Upper lobe of right lung (tissue), 1 donor: ENCODE results near the gene UCMA. TPM values are rescaled to one million over a fixed set of nuclear protein-coding genes. Genes with fewer than 3 reads are reported as not detected.
"Not testable (repeated sequence)": the region's sequence is repeated elsewhere in the genome, so short reads cannot be mapped to it uniquely, and the experiment has no call there.

Source experiments
- ATAC-seq: fragments of 200-7000 bp; cut with Tn5 transposase; one replicate; pipeline ENCODE4 v1.9.1; 2020; ENCODE audit warnings: mild to moderate bottlenecking, moderate library complexity
- DNase-seq: peaks from one replicate; pipeline ENCODE4 v3.0.0-alpha.2; 2020
- H3K27ac ChIP-seq: fragments of 200-600 bp; one replicate; pipeline ENCODE4 v1.8.0; 2022
- H3K27me3 ChIP-seq: fragments of 200-600 bp; one replicate; pipeline ENCODE4 v1.8.0; 2022; ENCODE audit warnings: mild to moderate bottlenecking
- H3K36me3 ChIP-seq: fragments of 200-600 bp; one replicate; pipeline ENCODE4 v1.8.0; 2022
- H3K4me1 ChIP-seq: fragments of 200-600 bp; one replicate; pipeline ENCODE4 v1.8.0; 2022
- H3K4me3 ChIP-seq: fragments of 200-600 bp; one replicate; pipeline ENCODE4 v1.8.0; 2022; ENCODE audit warnings: mild to moderate bottlenecking
- H3K9me3 ChIP-seq: fragments of 200-600 bp; one replicate; pipeline ENCODE4 v1.8.0; 2022
- intact Hi-C: fragments of 100-400 bp; cut with DNase I; formaldehyde crosslinking; loops from one replicate; pipeline ENCODE4 v1.11.0; 2022
- long read RNA-seq: library from polyadenylated mRNA; unstranded; transcript quantifications from one replicate; pipeline ENCODE4 v2.0.0, GENCODE V29; 2021
- total RNA-seq: library from RNA; stranded (reverse); fragmentation: NEBNext Ultra II Directional; extraction: Animal tissue kit (Norgen Biotek cat#: 25700); gene quantifications from one replicate; pipeline ENCODE4 v1.2.1, GENCODE V29; 2021
- TF ChIP-seq, protein P1 (sequence below): fragments of 200-600 bp; IDR thresholded peaks from one replicate; pipeline ENCODE4 v1.8.0; 2022; ENCODE audit warnings: antibody characterized with exemption
- donor health status: DM: no; HTN: yes; CAD: no; lungs with severe emphysema.

The UCMA gene
- total RNA-seq = not detected
- long read RNA-seq = 0 reads

DNA sequence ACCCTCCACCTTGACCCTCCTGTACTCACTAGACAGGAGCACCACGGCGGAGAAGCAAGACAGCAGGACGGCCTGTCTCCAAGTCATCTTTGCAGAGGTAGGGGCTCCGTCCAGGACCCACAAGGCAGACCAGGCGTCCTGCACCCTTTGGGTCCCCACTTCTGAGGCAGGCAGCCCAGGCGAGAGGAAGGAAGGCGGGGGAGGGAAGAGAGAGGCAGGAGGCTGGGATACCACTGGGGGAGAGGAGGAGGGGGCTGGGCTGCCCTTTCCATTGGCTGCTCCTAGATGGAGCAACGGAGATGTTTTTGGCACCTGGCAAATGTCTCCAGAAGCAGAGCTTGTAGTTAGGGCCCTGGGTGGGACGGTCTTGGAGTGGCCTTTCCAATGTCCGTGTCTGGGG is at the start of gene UCMA:
UCMA (minus strand) TSS at position 203 of the 400 bp plus-strand sequence; CDS start at position 87, 116 bp downstream.
- peak; percentile 43 for DNase-seq
- Histone ChIP-seq H3K4me1 (no peaks in the 10 kb centered on the region), H3K36me3 (no peaks in the 10 kb centered on the region), H3K4me3 (no peak within 1 kb of the TSS), H3K27me3 (peaks cover 4% of the 10 kb centered on the region), H3K27ac (no peak within 1 kb of the TSS), H3K9me3 (no peaks in the 10 kb centered on the region)
- no peak for ATAC-seq
- intact Hi-C loops = no loop called here
- TF ChIP-seq, protein P1, sequence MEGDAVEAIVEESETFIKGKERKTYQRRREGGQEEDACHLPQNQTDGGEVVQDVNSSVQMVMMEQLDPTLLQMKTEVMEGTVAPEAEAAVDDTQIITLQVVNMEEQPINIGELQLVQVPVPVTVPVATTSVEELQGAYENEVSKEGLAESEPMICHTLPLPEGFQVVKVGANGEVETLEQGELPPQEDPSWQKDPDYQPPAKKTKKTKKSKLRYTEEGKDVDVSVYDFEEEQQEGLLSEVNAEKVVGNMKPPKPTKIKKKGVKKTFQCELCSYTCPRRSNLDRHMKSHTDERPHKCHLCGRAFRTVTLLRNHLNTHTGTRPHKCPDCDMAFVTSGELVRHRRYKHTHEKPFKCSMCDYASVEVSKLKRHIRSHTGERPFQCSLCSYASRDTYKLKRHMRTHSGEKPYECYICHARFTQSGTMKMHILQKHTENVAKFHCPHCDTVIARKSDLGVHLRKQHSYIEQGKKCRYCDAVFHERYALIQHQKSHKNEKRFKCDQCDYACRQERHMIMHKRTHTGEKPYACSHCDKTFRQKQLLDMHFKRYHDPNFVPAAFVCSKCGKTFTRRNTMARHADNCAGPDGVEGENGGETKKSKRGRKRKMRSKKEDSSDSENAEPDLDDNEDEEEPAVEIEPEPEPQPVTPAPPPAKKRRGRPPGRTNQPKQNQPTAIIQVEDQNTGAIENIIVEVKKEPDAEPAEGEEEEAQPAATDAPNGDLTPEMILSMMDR = no peak

DNA sequence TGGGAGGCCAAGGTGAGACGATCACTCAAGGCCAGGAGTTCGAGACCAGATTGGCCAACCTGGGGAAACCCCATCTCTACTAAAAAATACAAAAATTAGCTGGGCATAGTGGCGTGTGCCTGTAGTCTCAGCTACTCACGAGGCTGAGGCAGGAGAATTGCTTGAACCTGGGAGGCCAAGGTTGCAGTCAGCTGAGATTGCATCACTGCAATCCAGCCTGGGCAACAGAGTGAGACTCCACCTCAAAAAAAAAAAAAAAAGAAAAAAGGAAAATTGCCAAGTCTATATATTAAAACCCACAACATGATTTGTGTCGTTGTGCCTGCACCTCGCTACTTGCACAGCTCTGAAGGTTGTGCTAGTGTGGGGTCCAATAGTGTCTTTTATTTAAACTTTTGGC is 48.2 kb upstream of the UCMA start:
- H3K4me1 ChIP-seq, DNase-seq, H3K4me3 ChIP-seq, H3K27ac ChIP-seq, intact Hi-C loops, H3K9me3 ChIP-seq, H3K27me3 ChIP-seq, ATAC-seq: not testable (repeated sequence)
- peaks cover 60% of the 10 kb centered on the region for H3K36me3 ChIP-seq

DNA sequence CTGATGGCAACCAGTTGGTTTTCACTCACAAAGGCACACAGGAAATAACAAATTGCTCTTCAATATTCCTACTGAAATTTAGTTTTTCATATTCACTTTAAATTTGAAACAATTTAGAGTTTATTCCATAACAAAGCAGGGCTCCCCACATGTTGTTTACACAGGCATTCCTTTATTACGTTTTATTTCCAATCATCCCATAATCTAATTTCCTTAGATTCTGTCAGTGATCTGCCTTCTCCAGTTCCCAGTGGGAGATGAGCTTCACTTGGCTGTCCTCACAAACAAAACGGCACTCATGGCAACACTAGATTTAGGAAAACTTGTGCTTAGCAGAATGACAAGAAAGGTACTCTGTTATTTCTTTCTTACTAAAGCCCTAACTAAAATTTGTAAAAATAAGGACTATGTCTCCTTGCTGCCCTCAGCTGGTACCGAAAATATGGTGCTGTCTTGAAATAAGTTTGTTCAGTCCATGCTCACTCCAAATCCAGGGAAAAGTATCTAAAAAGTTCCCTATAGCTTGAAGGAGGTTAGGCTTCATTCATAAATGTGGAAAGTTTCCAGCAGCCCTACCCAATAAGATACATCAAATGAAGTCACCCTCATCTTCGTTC is 42.7 kb upstream of the UCMA start:
- intact Hi-C loops = no loop called here

DNA sequence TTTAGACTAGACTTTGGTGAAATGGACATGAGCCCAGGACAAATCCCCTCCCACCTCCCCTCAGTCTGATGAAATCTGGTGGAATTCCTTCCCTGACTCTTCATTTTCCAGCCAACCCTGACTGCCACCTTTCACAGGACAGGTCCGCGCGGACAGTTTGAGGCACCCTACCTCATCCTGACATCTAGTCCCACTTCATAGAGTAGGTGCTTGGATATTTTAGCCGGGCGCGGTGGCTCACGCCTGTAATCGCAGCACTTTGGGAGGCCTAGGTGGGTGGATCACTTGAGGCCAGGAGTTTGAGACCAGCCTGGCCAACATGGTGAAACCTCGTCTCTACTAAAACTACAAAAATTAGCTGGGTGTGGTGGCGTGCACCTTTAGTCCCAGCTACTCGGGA is 42.0 kb upstream of the UCMA start:
- H3K4me1 ChIP-seq, DNase-seq, ATAC-seq, H3K27ac ChIP-seq, H3K4me3 ChIP-seq, H3K9me3 ChIP-seq, H3K27me3 ChIP-seq, intact Hi-C loops: not testable (repeated sequence)
- H3K36me3 ChIP-seq = peaks cover 29% of the 10 kb centered on the region

More for the DNA sequence above, 42.7 kb upstream of the UCMA start:
- Histone ChIP-seq H3K9me3 (no peaks in the 10 kb centered on the region), H3K27me3 (no peaks in the 10 kb centered on the region), H3K27ac (no peak overlapping the region), H3K36me3 (peaks cover 37% of the 10 kb centered on the region), H3K4me1 (no peaks in the 10 kb centered on the region), H3K4me3 (no peak overlapping the region)
- DNase-seq (no peak), ATAC-seq (no peak)
- TF ChIP-seq, protein P1 = peak; percentile 19

DNA sequence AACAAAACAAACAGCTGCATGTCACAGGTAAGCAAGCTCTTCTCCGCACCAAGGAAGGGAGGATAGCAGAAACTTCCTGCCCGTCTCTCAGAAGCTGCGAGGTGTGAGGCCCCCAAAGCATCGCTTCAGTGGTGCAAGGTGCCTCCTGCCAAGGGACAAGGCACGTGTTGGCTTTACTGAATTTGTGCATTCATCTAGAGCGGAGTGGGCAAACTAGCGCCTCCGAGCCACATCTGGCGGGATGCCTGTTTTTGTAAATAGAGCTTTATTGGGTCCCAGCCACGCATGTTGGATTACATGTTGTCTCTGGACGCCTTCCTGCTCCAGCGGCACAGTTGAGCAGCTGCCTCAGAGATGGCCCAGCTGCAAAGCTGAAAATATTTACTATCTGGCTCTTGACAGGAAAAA is 38.0 kb upstream of the UCMA start:
- intact Hi-C loops = no loop called here
- Histone ChIP-seq H3K9me3 (no peaks in the 10 kb centered on the region), H3K27ac (no peak overlapping the region), H3K4me1 (peaks cover 4% of the 10 kb centered on the region), H3K36me3 (no peaks in the 10 kb centered on the region), H3K27me3 (no peaks in the 10 kb centered on the region), H3K4me3 (no peak overlapping the region)
- peak; percentile 51 for ATAC-seq
- no peak for DNase-seq
- TF ChIP-seq, protein P1 = no peak

DNA sequence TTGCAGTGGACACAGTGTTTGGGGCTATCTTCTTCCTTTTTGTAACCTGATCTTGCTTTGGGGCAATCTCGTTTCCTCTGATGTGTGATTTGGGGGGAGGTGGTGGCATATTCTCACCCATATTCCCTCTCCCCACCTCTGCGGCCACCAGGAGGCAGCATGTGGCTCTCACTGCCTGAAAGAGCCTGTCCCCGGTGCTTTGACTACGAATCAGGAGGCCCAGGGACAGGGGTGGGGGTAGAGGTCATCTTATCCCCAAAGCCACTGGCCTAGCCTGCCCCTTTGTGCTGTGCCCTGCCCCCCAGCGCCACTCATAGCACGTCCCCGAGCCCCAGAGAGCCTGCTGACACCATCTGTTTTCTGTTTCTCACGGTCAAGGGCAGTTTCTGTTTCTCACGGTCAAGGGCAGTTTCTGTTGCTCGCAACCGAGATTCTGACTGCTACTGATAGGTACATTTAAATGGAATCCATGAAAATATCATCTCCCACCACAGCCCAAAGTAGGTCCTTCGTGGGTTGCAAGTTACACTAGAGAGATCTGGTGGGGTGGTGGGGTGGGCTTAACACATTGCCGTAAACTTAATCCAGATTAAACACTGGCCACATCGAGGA is 37.5 kb upstream of the UCMA start:
- no peak overlapping the region for H3K27ac ChIP-seq
- DNase-seq (peak; percentile 63), ATAC-seq (peak; percentile 65)
- intact Hi-C loops = no loop called here
- no peak overlapping the region for H3K4me3 ChIP-seq
- TF ChIP-seq, protein P1 = peak; percentile 40
- no peaks in the 10 kb centered on the region for H3K9me3 ChIP-seq
- peaks cover 4% of the 10 kb centered on the region for H3K4me1 ChIP-seq
- H3K27me3 ChIP-seq = no peaks in the 10 kb centered on the region
- H3K36me3 ChIP-seq = no peaks in the 10 kb centered on the region
